HG02840 (cell line): ENCODE data around the gene SEC61A1.

Experiments
- ATAC-seq: cut with Tn5 transposase; IDR thresholded peaks from one replicate; pipeline ENCODE4 v1.9.1; 2021; ENCODE audit warnings: mild to moderate bottlenecking, moderate library complexity, moderate number of reproducible peaks; ENCODE audit not compliant: unreplicated experiment, low FRiP score

The SEC61A1 gene

DNA sequence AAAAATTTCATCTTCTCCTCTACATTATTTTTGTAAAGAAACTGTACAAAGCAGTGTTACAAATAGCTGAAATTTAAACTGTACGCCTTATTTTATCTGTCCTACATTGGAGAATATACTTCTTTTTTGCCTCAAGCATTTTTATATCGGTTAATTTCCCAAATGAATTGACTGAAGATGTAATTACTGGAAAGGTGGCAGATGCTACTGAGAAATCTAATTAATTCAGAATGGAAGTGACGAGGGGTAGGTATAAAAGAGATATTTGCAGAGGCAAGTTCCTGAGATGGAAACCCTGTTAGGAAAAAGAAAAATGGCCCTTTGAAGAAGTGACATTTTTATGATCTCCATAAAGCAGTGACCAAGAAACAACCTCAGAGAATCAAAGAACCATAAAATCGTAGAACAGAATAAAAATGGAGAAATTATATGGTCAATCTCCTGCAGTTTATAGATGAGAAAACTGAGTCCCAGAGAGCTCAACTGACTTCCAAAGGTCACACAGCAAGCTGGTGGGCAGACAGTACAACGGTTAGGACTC lies 51.0 kb downstream of the SEC61A1 start:
- no peak for ATAC-seq

DNA sequence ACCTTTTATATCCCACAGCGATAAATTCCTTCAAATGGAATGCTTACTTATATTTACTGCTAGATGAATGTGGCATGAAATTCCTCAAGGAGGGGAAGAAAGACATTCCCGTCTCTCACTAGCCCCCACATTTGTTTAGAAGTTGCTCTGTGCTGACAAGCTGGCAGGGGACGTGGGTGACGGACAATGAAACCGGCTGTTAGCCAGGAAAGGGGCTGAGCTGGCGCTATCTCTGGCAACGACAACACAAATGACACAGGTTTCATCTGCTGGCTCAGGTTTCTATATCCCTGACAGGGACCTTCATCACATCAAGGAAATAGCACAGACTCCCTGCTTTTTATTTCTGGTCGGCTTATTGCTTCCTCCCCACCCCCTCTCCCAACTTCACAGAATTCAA lies 55.6 kb downstream of the SEC61A1 start:
- ATAC-seq, result no peak

DNA sequence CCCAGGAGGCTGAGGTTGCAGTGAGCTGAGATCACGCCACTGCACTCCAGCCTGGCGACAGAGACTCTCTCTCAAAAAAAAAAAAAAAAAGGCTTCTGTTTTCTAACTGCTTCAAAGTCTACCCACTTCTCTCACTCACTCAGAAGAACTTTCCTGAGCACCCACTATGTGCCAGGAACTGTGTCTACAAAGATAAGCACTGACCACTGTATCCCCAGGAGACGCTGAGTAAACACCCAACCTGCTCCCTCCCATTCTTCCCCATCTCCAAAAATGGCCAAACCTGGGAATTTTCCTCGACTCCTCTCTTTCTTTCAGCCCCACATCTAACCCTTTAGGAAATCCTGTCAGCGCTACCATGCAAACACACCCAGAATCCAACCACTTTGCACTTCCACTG lies 58.9 kb downstream of the SEC61A1 start:
- no peak for ATAC-seq

DNA sequence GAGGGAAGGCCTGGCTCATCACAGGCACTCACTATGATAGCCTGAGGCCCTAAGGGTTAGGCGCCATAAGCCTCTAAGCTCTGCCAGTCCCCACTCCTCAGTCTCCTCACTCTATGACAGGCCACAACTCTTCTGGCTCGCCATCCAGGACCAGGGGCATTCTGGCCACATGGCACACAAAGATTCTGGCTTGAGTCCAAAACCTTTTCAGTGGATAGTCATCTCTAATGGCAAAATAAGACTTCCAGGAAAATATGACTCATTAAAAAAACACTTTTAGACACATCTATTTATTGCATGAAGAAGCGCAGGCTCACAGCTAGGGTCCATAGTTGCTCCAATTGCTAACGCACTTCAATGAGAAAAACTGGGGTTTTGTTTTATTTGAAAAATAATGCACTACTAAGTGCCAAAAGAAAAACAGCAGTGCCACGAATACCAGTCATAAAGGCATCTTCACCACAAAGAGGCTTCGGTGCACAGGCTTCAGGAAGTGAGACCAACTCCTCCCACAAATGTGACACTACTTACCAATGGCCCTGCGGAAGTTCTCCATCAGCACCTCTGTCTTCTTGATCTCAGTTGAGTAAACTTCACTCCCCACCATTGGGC lies 60.2 kb downstream of the SEC61A1 start:
- no peak for ATAC-seq

DNA sequence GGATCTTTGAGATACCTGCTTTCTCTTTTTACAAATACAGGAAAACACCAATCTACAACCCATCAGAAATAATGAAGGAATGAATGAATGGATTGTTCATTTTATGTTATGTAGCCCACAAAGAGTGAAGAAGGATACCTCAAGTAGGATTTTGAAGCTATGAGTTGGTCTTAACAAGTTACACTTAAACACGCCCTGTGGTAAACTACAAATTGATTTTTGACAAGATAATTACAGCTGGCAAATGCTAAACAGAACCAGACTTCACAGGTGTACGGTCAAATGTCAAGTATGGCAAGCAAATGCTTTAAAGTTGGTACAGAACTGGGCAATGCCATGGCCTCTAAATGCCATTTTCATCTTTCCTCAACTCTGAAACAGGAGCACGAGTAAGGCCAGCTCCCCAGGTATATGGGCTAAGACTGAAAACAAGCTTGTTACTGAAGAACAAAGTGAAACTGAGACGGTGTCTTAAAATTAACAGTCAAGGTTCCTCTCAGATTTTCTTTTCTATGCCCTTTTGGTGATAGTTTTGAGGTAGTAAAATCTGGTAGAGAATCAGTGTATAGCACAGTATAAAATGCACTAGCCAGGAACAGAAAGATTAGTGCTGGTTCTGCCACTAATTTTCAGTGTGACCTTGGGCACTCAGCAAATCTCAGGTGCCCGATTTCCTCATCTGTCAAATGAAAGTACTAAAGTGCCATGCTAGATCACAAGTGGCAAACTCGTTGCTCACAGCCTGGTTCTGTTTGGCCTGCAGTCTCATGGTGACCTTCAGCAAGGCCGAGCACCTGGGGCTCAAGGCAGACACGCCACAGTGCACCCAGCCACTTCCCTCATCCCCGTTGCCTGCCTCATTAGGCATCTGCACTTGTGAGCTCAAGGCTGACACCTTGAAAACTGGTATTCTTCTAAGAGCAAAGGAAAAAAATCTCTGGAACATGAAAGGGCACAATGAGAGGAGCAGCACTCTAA lies 61.9 kb downstream of the SEC61A1 start:
- ATAC-seq, result no peak
